HFFc6 (cell line): ENCODE measurements around the gene TECR. TPM values are rescaled to one million over a fixed set of nuclear protein-coding genes. Genes with fewer than 3 reads are reported as not detected.
"Not testable (repeated sequence)": the region's sequence is repeated elsewhere in the genome, so short reads cannot be mapped to it uniquely, and the experiment has no call there.

Experiments used
- DNase-seq: peaks from one replicate; pipeline ENCODE4 v3.0.0-alpha.2; 2018
- H3K27ac Mint-ChIP-seq: 2 replicates; pipeline ENCODE4 v1.8.0; 2020; ENCODE audit warnings: mild to moderate bottlenecking, mixed read lengths
- H3K27me3 Mint-ChIP-seq: 2 replicates; pipeline ENCODE4 v1.8.0; 2021; ENCODE audit warnings: mild to moderate bottlenecking, moderate library complexity, mixed read lengths; ENCODE audit not compliant: insufficient read depth
- H3K36me3 Mint-ChIP-seq: 2 replicates; pipeline ENCODE4 v1.8.0; 2021; ENCODE audit warnings: low read depth, mixed read lengths
- H3K4me1 Mint-ChIP-seq: 2 replicates; pipeline ENCODE4 v1.8.0; 2020; ENCODE audit warnings: low read depth, mixed read lengths
- H3K4me3 Mint-ChIP-seq: 2 replicates; pipeline ENCODE4 v1.8.0; 2020; ENCODE audit warnings: mild to moderate bottlenecking, moderate library complexity, mixed read lengths
- H3K9me3 Mint-ChIP-seq: 2 replicates; pipeline ENCODE4 v1.8.0; 2020; ENCODE audit warnings: mild to moderate bottlenecking, mixed read lengths
- CTCF ChIP-seq: fragments of 200-600 bp; sonication (generic); IDR thresholded peaks from 2 replicates; pipeline ENCODE4 v1.5.0; 2021; ENCODE audit warnings: antibody characterized with exemption, mild to moderate bottlenecking
- total RNA-seq, 6 experiments: library from RNA; stranded (reverse); fragmentation: NEBNext Ultra II Directional; extraction: Animal tissue kit (Norgen Biotek cat#: 25700); gene quantifications; 2 replicates in 1 of 6; 3 replicates in 5 of 6; pipeline ENCODE4 v1.2.3, GENCODE V29; 2021

Gene TECR
- total RNA-seq, 6 experiments from 2014 or later = 101 to 132 (median 118) TPM

GRCh38 chr19:14544977-14545715 is 15.8 kb downstream of the TECR start:
- no peak for DNase-seq
- H3K36me3 Mint-ChIP-seq = peaks cover 4% of the 10 kb centered on the region; the same call in 1 of the 2 replicates
- no peaks in the 10 kb centered on the region for H3K9me3 Mint-ChIP-seq
- peak overlapping the region; percentile 36; the same call in 1 of the 2 replicates for H3K27ac Mint-ChIP-seq
- peaks cover 7% of the 10 kb centered on the region for H3K4me1 Mint-ChIP-seq
- TF ChIP-seq CTCF = no peak
- H3K27me3 Mint-ChIP-seq = peaks cover 1% of the 10 kb centered on the region; the same call in 1 of the 2 replicates
- no peak overlapping the region for H3K4me3 Mint-ChIP-seq

GRCh38 chr19:14545716-14546082 is 16.3 kb downstream of the TECR start:
- H3K9me3 Mint-ChIP-seq = no peaks in the 10 kb centered on the region
- peaks cover 1% of the 10 kb centered on the region; the same call in 1 of the 2 replicates for H3K27me3 Mint-ChIP-seq
- TF ChIP-seq CTCF = no peak
- DNase-seq = no peak
- H3K36me3 Mint-ChIP-seq = peaks cover 4% of the 10 kb centered on the region; the same call in 1 of the 2 replicates
- peaks cover 7% of the 10 kb centered on the region for H3K4me1 Mint-ChIP-seq
- no peak overlapping the region for H3K27ac Mint-ChIP-seq
- H3K4me3 Mint-ChIP-seq = no peak overlapping the region

GRCh38 chr19:14550201-14550754 is 20.9 kb downstream of the TECR start:
- H3K27ac Mint-ChIP-seq = no peak overlapping the region
- H3K36me3 Mint-ChIP-seq = peaks cover 4% of the 10 kb centered on the region; the same call in 1 of the 2 replicates
- no peak for TF ChIP-seq CTCF
- H3K27me3 Mint-ChIP-seq = no peaks in the 10 kb centered on the region
- H3K4me1 Mint-ChIP-seq = no peaks in the 10 kb centered on the region
- no peak overlapping the region for H3K4me3 Mint-ChIP-seq
- H3K9me3 Mint-ChIP-seq = no peaks in the 10 kb centered on the region
- no peak for DNase-seq

- peak; percentile 51 for TF ChIP-seq CTCF
- H3K9me3 Mint-ChIP-seq, H3K4me1 Mint-ChIP-seq, H3K4me3 Mint-ChIP-seq, H3K27me3 Mint-ChIP-seq, H3K36me3 Mint-ChIP-seq, H3K27ac Mint-ChIP-seq: not testable (repeated sequence)
- peak; percentile 47 for DNase-seq
Measured at GRCh38 chr19:14551134-14552005, 22.0 kb downstream of the TECR start.

- not testable (repeated sequence) for H3K9me3 Mint-ChIP-seq, H3K27ac Mint-ChIP-seq, DNase-seq, H3K4me3 Mint-ChIP-seq, H3K27me3 Mint-ChIP-seq, H3K36me3 Mint-ChIP-seq
- H3K4me1 Mint-ChIP-seq = peaks cover 14% of the 10 kb centered on the region
Measured at GRCh38 chr19:14552006-14552360, 22.6 kb downstream of the TECR start.
